OCI-M2 (cell line): ENCODE data around the gene APOL4.
"Not testable (repeated sequence)": the region's sequence is repeated elsewhere in the genome, so short reads cannot be mapped to it uniquely, and the experiment has no call there.

Source experiments
- DNase-seq: peaks from one replicate; lab custom pipeline; 2025; ENCODE audit not compliant: unreplicated experiment; lab: John Stamatoyannopoulos, UW

The APOL4 gene

GRCh38 chr22:36156515-36157419 lies 44.8 kb downstream of the APOL4 start:
- DNase-seq: no peak

DNA sequence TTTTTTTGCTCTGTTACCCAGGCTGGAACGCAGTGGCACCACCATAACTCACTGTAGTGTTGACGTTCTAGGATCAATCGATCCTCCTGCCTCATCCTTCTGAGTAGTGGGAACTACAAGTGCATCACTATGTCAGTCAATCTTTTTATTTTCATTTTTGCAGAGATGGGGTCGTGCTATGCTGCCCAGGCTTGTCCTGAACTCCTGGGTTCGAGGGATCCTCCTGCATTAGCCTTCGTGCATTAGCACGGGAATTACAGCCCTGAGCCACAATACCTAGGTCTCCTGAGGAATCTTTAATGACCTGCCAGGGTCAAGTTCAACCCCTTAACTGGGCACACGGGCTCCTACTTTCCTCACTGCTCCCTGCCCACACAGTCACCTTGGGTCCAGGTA lies 45.5 kb downstream of the APOL4 start:
- DNase-seq: no peak

DNA sequence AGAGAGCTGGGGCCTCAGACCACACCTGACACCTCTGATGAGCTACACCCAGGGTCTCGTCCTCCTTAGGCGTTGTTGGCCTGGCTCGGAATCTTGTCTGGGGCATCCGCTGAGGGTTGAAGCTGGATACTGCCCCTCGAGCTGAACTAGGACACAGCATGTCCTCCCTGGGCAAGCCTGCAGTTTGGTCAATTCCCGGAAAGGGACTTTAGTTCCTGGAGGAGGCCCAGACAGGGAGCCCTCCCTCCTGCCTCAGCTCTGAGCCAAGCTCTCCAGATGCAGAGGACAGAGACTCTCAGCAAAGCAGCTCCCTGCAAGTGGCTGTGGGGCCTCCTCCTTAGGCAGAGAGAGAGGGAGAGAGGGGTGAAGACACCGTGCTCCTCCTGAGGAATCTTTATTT lies 45.9 kb downstream of the APOL4 start:
- no peak for DNase-seq

- DNase-seq: no peak
These were observed 47.1 kb downstream of the APOL4 start for GRCh38 chr22:36154423-36154945.

- DNase-seq: no peak
These were observed 47.8 kb downstream of the APOL4 start for GRCh38 chr22:36153501-36154422.

GRCh38 chr22:36152821-36153220 lies 48.8 kb downstream of the APOL4 start:
- DNase-seq: not testable (repeated sequence)

DNA sequence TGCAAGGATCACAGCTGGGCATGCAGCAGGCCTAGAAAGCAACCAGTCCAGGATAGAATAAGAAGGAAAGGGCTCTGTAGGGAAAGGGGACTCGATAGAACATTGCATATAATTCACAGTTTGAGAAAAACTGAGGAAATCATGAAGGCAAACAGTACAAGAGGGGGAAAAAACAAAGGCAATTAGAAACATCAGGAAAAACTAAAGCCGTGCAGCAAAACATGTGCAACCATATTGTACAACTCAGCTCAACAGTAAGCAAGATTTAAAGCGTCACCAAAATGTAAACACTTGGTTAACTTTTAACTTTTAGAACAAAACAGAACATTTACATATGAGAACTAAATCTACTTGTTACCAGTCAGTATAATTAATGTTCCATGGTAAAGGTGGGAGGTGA lies 49.5 kb downstream of the APOL4 start:
- DNase-seq: no peak

- DNase-seq: no peak
These were observed 50.5 kb downstream of the APOL4 start for GRCh38 chr22:36151006-36151595.

GRCh38 chr22:36149441-36149840 lies 52.2 kb downstream of the APOL4 start:
- DNase-seq: no peak

DNA sequence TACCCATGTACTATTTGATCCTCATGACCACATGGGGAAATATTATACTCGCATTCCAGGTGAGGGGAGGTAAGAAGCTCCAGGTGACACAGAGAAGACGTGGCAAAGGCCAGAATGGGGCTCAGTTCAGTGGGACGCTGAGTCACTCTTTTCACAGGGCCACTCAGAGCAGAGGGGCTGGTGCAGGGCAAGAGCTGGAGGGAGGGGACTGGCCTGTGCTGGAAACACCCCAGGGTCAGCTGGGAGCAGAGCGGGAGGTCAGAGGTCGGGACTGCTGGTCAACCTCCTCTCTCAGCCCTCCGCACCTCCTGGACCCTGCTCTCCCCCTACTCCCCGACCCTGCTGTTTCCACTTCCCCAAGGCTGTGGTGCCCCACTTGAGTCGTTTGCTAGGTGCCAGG lies 53.2 kb downstream of the APOL4 start:
- no peak for DNase-seq

- DNase-seq: no peak
These were observed 54.3 kb downstream of the APOL4 start for GRCh38 chr22:36147196-36147791.

DNA sequence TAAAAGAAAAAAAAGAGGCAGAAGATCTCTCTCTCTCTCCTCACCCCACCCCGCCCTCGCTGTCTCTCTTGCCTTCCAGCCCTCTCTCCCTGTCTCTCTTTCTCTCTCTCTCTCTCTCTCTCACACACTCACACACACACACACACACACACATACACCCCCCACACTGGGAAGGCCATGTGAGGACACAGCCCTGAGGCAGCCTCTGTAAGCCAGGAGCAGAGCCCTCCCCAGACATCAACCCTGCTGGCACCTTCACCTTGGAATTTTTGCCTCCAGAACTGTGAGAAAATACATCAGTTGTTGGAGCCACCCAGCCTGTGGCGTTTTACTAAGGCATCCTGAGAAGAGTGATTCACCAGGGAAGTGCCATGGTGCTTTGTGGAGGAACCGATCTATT lies 55.7 kb downstream of the APOL4 start:
- no peak for DNase-seq

DNA sequence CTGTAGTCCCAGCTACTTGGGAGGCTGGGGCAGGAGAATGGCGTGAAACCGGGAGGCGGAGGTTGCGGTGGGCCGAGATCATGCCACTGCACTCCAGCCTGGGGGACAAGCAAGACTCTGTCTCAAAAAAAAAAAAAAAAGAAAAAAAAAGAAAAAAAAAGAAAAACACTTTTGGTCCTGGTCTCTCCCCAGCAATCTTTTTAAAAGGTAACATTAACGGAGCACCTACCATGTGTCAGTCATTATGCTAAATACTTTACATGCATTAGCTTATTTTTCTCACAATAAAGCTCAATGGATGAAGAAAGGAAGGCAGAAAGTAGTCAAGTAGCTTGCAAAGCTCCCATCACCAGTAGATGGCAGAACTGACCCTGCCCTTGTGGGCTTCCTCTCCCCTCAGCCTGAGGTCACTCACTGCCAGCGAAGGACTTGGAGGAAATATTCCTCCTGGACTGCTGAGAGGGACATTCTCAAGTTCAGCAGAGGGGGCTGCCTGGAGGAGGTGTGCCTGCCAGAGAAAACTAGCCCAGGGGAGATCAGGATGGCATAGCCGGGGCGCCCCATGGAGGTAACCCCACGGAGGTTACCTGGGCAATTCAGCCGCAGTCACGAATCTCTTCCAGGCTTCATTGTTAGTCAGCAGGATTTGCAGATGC lies 56.6 kb downstream of the APOL4 start:
- DNase-seq: no peak

GRCh38 chr22:36143956-36144355 lies 57.7 kb downstream of the APOL4 start:
- no peak for DNase-seq

DNA sequence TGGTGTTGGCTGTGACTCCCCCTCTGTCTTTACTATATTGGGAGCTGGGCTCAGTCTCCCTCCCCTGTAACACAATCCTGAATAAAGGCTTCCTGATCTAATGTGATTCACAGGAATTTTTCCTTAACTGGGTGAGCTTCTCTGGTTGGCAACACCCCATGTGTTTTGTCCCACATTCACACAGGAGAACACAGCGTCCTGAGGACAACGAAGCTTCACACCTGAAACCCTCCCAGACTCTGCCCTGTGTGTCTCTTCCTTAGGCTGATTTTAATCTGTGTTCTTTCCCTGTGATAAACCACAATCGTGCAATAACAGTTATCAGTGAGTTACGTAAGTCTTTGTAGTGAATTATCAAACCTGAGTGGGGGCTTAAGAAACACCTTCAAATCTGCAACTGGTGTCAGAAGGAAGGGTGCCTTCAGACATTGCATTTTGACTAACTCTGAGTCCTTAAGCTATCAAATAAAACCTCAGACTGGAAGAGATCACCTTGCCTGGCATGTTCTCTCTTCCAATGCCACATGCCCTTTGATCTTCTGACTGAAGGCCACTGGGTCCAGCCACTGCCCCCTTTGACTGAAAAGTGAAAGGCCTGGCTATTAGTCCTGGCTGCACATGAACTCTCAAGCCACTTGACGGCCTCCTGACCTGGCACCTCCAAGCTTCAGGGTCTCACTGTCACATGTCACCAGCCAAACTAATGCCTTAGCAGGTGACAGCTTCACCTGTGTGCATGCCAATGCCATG lies 58.4 kb downstream of the APOL4 start:
- no peak for DNase-seq

DNA sequence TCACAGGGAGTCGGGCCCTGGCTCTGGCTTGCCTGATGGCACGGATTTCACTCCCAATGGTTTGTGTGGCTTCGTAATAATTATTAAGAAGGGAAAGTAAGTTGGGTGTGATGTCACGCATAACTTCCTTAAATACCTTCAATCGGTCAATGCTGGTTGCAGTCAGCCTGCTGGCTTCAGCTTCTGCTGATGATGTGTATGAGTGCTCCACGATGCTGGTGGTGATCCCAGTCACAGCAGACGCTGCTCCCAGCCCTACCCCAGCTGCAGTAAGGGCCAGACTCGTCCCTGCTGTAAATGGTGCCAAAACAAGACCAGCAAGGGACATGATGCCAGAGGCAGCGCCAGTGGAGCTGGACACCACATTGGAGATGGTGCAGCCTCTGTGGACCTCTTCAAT lies 60.1 kb downstream of the APOL4 start:
- DNase-seq: no peak
